T-helper 1 cell treated with Interleukin-12 subunit alpha and Interleukin-12 subunit beta and Interleukin-4 antibody, amounts not matched to agents 30 μg/mL and 1 μg/mL, for 36 hours (primary cell): ENCODE data around the gene MEP1A.
"Not testable (repeated sequence)": the region's sequence is repeated elsewhere in the genome, so short reads cannot be mapped to it uniquely, and the experiment has no call there.

ENCODE experiments used
- H3K27ac Mint-ChIP-seq: one replicate; pipeline ENCODE4 v1.8.0; 2021; ENCODE audit warnings: mild to moderate bottlenecking, mixed read lengths
- H3K27me3 Mint-ChIP-seq: one replicate; pipeline ENCODE4 v1.8.0; 2021; ENCODE audit warnings: low read depth, mixed read lengths
- H3K36me3 Mint-ChIP-seq: one replicate; pipeline ENCODE4 v1.8.0; 2021; ENCODE audit warnings: low read depth, mixed read lengths
- H3K4me1 Mint-ChIP-seq: one replicate; pipeline ENCODE4 v1.8.0; 2021; ENCODE audit warnings: low read depth, mixed read lengths
- H3K4me3 Mint-ChIP-seq: one replicate; pipeline ENCODE4 v1.8.0; 2021; ENCODE audit warnings: mild to moderate bottlenecking, moderate library complexity, mixed read lengths
- H3K9me3 Mint-ChIP-seq: one replicate; pipeline ENCODE4 v1.8.0; 2021; ENCODE audit warnings: mixed read lengths

The MEP1A gene, protein sequence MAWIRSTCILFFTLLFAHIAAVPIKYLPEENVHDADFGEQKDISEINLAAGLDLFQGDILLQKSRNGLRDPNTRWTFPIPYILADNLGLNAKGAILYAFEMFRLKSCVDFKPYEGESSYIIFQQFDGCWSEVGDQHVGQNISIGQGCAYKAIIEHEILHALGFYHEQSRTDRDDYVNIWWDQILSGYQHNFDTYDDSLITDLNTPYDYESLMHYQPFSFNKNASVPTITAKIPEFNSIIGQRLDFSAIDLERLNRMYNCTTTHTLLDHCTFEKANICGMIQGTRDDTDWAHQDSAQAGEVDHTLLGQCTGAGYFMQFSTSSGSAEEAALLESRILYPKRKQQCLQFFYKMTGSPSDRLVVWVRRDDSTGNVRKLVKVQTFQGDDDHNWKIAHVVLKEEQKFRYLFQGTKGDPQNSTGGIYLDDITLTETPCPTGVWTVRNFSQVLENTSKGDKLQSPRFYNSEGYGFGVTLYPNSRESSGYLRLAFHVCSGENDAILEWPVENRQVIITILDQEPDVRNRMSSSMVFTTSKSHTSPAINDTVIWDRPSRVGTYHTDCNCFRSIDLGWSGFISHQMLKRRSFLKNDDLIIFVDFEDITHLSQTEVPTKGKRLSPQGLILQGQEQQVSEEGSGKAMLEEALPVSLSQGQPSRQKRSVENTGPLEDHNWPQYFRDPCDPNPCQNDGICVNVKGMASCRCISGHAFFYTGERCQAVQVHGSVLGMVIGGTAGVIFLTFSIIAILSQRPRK

DNA sequence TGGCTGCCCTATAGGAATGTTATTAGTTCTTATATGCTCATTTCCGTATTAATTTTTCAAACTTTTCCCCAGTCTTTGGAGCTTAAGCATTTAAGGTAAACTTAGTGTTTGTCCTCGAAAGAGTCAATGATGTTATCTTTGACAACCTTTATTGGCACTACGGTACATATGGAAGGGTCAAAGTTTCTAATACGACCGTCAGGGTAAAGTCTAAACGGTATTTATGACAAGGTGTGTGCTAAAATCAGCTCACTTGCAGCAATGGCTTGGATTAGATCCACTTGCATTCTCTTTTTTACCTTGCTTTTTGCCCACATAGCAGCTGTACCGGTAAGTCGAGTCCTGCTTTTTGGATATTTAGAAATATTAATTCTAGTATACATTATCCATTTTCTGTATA is at the start of gene MEP1A:
Gene MEP1A (plus strand): TSS at position 252 of the 400 bp plus-strand sequence. CDS start 10 bp downstream, at position 262.
- Mint-ChIP-seq H3K9me3 (no peaks in the 10 kb centered on the region), H3K27me3 (no peaks in the 10 kb centered on the region), H3K36me3 (no peaks in the 10 kb centered on the region), H3K27ac (no peak within 1 kb of the TSS), H3K4me1 (no peaks in the 10 kb centered on the region), H3K4me3 (no peak within 1 kb of the TSS)

DNA sequence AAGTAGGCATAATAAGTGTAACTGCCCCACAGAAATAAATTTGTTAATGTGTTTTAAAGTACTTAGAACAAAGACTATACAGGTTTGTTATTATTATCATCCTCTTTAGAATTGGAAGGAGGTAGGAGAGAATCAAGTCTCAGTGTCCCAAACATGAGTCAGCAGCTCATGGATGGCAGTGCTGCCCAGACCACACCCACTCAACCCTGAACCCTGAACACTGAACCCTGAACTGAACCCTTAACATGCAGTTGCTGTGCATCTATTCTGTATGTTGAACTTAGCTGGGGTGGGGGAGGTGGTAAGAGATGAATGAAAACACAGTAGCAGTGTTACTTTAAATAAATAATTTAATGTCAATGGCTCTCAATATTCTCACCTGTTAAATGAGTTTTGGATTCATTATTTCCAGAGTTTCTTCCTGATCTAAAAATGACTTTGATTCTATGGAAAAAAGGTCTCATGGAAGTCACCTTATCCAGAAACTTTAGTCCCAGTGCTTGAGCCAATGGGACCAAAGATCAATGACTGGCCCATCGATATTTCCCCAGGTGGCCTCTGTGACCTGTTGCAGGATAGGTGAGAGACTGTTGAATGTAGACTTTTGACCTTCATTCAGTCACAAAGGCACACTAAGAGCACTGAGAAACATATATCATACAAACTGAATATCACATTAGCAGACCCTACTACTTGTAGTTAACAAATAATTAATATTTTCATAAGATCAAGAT is 49.6 kb upstream of the MEP1A start:
- Mint-ChIP-seq H3K4me3 (no peak overlapping the region), H3K27ac (no peak overlapping the region), H3K36me3 (no peaks in the 10 kb centered on the region), H3K27me3 (peaks cover 6% of the 10 kb centered on the region), H3K4me1 (no peaks in the 10 kb centered on the region), H3K9me3 (no peaks in the 10 kb centered on the region)

DNA sequence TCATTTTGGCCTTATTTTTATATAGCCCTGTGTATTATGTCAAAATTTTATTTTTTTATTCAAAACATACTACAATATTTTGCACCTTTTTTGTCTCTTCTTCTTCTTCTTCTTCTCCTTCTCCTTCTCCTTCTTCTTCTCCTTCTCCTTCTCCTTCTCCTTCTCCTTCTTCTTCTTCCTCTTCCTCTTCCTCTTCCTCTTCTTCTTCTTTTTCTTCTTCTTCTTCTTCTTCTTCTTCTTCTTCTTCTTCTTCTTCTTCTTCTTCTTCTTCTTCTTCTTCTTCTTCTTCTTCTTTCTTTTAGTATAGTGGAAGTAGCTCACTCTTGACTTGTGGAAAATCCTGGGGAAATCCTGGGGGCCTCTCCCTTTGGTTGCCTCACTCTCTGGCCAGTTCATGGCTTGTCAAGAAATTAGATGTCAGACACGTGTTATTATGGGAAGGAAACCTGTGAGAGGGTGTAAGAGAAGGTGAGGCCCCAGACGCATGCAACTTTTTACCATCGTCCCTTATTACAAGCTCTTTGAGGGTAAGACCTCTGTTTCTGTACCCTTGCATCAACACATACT is 48.9 kb upstream of the MEP1A start:
- not testable (repeated sequence) for H3K27ac Mint-ChIP-seq, H3K4me3 Mint-ChIP-seq, H3K36me3 Mint-ChIP-seq, H3K4me1 Mint-ChIP-seq, H3K27me3 Mint-ChIP-seq, H3K9me3 Mint-ChIP-seq

DNA sequence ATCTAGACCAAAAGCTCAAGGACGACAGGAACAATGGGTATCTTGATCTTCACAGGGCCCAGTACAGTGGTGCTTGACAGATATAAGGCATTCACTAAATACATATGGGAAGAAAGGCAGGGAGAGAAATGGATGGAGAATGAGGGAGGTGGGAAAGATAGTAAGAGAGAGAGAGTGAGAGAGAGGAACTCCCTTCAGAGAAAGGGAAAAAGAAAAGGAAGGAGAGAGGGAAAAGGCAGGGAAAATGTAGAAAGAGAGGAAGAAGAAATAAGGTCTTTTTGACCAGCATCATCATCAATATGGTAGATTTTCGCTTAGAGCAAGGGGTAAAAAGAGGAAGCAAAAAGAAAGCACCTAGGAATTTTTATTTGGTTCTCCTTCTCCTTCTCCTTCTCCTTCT is 47.2 kb upstream of the MEP1A start:
- Mint-ChIP-seq H3K36me3 (no peaks in the 10 kb centered on the region), H3K9me3 (no peaks in the 10 kb centered on the region), H3K4me3 (no peak overlapping the region), H3K27ac (no peak overlapping the region), H3K27me3 (peaks cover 6% of the 10 kb centered on the region), H3K4me1 (no peaks in the 10 kb centered on the region)

DNA sequence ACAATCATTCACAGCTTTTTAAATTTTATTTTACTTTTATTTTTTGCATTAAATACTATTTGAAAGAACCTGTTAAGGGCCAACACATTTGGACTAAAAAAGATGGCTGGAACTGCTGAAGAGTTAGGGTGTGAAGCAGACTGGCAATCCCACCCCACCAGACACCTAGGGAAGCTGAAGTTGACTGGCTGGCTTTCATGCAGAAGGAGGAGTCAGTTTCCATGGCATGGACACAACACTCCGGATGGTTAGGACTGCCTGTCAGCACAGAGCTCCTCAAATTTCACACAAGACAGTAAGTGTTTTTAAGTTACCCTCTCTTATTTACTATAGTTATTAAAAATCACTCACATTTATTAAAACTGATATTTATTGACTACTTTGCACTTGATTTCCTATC is 46.5 kb upstream of the MEP1A start, which contains the start of gene ANKRD66:
Gene ANKRD66 (plus strand): TSS at position 238 of the 400 bp plus-strand sequence. CDS start 5,016 bp downstream, outside the sequence.
- Mint-ChIP-seq H3K4me3 (no peak within 1 kb of the TSS), H3K27me3 (peaks cover 6% of the 10 kb centered on the region), H3K36me3 (no peaks in the 10 kb centered on the region), H3K27ac (no peak within 1 kb of the TSS), H3K9me3 (no peaks in the 10 kb centered on the region), H3K4me1 (no peaks in the 10 kb centered on the region)

DNA sequence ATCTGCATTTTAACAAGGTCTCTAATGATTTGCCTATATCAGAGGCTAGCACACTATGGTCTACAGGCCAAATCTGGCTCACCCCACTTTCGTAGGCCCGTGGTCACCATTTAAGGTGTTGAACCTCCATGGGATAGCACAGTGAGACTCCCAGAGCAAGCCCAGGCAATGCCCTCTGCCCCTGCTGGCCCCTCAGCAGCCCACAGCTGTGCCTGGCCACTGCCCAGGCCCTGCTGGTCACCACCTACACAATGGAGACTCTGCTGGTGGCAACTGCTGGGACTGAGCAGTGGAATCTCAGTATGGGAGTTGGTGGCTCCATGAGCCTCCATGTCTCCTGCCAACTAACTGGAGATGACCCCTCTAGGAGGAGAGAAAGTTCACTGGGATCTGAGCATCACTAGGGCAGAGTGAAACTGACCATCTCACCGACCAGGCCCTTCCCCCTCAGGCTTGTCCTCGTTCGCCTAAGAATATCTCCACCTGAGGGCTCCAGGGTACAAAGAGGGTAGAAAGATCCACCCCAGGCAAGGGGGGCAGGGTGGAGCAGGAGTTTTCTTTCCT is 44.2 kb upstream of the MEP1A start:
- no peaks in the 10 kb centered on the region for H3K9me3 Mint-ChIP-seq
- H3K4me3 Mint-ChIP-seq, result no peak overlapping the region
- H3K4me1 Mint-ChIP-seq, result no peaks in the 10 kb centered on the region
- H3K27me3 Mint-ChIP-seq, result peaks cover 6% of the 10 kb centered on the region
- H3K27ac Mint-ChIP-seq, result no peak overlapping the region
- no peaks in the 10 kb centered on the region for H3K36me3 Mint-ChIP-seq

DNA sequence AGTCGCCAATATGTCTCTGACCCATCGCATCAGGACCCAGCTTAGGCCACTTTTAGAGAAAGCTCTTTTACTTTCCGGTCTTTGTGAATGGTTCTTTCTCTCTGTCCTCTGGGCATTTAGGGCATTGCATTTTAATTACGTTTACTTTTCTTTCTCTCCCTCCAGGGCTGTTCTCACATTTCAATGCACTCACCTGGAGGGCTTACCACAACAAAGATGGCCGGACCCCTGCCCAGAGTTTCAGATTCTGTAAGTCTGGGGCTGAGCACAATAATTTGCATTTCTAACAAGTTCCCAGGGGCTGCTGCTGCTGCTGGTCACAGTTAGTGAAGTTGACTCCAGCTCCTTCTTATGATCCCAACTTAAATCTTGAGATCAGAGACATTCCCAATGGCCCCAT is 43.5 kb upstream of the MEP1A start:
- H3K27ac Mint-ChIP-seq, result no peak overlapping the region
- no peaks in the 10 kb centered on the region for H3K36me3 Mint-ChIP-seq
- no peaks in the 10 kb centered on the region for H3K4me1 Mint-ChIP-seq
- no peaks in the 10 kb centered on the region for H3K9me3 Mint-ChIP-seq
- H3K27me3 Mint-ChIP-seq, result peaks cover 6% of the 10 kb centered on the region
- H3K4me3 Mint-ChIP-seq, result no peak overlapping the region

DNA sequence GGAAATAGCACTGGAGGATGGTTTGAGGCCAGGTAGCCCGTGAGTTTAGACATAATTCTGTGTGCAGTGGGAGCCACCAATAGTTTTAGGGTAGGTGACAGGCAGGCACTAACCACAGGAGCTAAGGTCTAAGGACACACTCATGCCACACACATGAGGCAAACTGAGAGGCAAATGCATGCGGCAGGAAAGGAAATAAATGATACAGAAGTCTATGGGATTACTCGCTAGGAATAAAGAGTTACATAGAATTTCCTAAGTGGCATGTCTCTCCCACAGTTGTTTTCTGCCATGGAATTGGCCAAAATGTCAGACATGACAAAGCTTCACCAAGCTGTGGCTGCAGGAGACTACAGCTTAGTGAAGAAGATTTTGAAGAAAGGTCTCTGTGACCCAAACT is 41.5 kb upstream of the MEP1A start:
- Mint-ChIP-seq H3K27me3 (no peaks in the 10 kb centered on the region), H3K9me3 (no peaks in the 10 kb centered on the region), H3K4me3 (no peak overlapping the region), H3K4me1 (no peaks in the 10 kb centered on the region), H3K27ac (no peak overlapping the region), H3K36me3 (no peaks in the 10 kb centered on the region)

DNA sequence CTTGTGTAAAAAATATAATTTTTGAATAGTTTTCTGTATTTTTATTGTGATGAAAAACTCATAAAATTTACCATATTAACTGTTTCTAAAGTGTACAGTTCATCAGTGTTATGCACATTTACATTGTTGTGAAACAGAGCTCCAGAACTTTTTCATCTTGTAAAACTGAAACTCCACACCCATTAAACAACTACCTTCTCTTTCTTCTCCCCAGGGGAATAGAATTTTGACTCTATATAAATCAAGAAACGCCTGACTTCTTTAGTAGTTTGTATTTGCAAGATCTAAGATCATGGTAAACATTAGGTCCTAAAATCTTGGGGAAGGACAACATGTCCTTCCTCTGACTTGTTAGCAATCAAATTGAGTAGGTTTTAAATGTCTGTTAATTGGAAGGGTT is 37.3 kb upstream of the MEP1A start:
- no peaks in the 10 kb centered on the region for H3K4me1 Mint-ChIP-seq
- no peak overlapping the region for H3K27ac Mint-ChIP-seq
- no peaks in the 10 kb centered on the region for H3K9me3 Mint-ChIP-seq
- H3K27me3 Mint-ChIP-seq, result no peaks in the 10 kb centered on the region
- no peak overlapping the region for H3K4me3 Mint-ChIP-seq
- no peaks in the 10 kb centered on the region for H3K36me3 Mint-ChIP-seq

DNA sequence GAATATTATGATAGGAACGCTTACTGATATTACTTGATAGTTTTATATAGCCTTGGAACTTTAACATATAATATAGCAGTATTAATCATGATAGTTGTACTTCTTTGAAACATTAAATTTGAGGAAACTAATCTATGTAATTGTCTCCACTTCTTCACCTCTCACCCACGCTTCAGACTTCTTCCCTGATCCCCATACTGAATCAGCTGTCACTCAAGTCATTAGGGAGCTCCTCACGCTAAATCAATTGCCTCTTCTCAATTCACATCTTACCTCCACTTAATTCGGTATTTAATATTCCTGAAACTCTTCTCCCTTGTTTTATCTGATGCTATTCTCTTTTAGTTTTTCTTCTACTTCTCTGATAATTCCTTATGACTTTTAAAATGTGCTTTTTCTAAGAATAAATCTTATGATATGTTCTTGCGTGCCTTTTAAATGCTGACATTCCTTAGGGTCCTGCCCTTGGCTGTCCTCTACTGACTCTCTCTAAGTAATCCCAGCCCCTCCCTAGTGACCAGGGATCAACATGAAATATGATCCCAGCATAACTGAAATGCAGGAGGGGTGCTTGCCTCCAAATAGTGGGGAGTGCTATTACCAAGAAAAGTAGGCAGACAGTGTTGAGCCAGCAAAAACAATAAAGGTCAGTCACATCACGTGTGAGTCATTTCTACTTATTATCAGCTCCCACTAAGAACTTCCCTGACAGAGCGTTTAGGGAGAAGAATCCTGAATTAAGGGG is 36.5 kb upstream of the MEP1A start:
- Mint-ChIP-seq H3K4me1 (no peaks in the 10 kb centered on the region), H3K27me3 (no peaks in the 10 kb centered on the region), H3K36me3 (no peaks in the 10 kb centered on the region), H3K4me3 (no peak overlapping the region), H3K27ac (no peak overlapping the region), H3K9me3 (no peaks in the 10 kb centered on the region)

DNA sequence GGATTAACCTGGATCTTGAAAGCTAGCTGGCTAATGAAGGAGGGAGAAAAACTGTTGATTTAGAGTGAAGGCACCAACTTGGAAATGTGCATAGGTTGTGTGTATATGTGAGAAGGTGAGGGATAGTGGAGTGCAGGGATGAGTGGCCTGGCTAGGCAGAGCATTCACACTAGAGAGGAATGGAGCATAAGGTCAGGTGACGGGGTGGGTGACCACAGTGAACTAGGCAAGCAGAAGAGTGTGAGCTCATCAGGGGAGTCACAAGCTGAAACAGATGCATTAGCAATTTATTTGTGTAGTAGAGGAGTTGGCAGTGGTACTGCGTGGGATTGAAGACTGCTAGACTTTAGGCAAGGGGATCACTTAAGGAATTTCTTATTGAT is 36.0 kb upstream of the MEP1A start:
- Mint-ChIP-seq H3K36me3 (no peaks in the 10 kb centered on the region), H3K27me3 (no peaks in the 10 kb centered on the region), H3K27ac (no peak overlapping the region), H3K9me3 (no peaks in the 10 kb centered on the region), H3K4me1 (no peaks in the 10 kb centered on the region), H3K4me3 (no peak overlapping the region)

DNA sequence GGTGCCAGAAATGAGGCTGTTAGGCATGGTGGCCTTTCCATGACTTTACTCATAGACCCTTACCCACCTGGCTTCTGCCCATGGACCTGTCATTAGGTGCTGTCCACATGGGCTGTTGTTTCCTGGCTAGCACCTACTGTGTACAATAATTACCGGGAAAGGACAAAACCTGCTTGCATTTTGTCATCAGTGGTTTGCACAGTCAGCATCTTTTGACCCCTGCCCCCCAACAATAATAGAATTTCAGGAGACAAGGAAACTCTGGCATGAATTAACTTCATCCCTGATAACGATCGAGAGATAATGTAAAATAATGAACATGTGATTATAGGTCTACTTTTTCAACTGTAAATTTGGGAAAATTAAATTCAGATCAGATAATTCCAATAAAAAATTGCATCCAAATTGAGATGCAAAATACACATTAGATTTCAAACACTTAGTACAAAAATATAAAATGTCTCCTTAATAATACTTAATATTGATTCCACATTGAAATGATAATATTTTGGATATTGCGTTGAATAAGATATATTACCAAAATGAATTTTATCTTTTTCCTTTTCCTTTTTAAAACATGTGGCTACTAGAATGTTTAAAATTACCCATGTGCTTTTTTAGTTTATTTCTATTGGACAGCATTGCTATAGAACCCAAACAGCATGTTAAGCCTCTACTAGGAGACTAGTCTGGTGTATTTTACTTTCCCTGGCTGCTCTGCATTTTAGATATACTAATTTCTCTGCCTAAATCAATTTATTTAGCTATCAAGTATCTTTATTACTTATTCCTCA is 34.0 kb upstream of the MEP1A start:
- Mint-ChIP-seq H3K9me3 (no peaks in the 10 kb centered on the region), H3K27ac (no peak overlapping the region), H3K36me3 (no peaks in the 10 kb centered on the region), H3K4me3 (no peak overlapping the region), H3K4me1 (no peaks in the 10 kb centered on the region), H3K27me3 (no peaks in the 10 kb centered on the region)

DNA sequence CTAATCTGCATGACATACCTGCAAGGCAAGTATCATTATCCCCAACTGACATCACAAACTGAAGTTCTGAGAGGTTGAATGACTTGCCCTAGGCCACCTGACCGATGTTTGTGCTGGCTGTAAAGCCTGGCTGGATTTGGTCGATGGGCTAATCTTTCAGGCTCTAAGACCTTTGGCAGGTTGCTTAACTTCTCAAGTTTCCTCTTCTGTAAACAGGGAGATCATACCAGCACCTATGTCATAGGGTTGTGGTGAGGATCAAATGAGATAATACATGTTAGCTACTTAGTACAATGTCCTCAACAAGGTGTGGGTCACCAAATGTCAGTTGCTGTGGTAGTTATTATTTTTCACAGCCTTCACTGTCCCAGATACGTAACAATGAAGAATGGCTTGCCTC is 32.3 kb upstream of the MEP1A start:
- Mint-ChIP-seq H3K27ac (no peak overlapping the region), H3K36me3 (no peaks in the 10 kb centered on the region), H3K9me3 (no peaks in the 10 kb centered on the region), H3K4me3 (no peak overlapping the region), H3K4me1 (no peaks in the 10 kb centered on the region), H3K27me3 (no peaks in the 10 kb centered on the region)
